K562 (cell line): ENCODE measurements around the gene WDR54. TPM values are rescaled to one million over a fixed set of nuclear protein-coding genes. Genes with fewer than 3 reads are reported as not detected.
"Not testable (repeated sequence)": the region's sequence is repeated elsewhere in the genome, so short reads cannot be mapped to it uniquely, and the experiment has no call there.

Experiments
- ATAC-seq: fragments of 200-7000 bp; cut with Tn5 transposase; 3 replicates; pipeline ENCODE4 v1.9.1; 2020; ENCODE audit warnings: moderate library complexity
- BruUV-seq: library from RNA; stranded (reverse); fragments of 400-500 nt; replicated peaks from 2 replicates; lab custom pipeline; 2021; lab: Mats Ljungman, UMichigan
- CTCF ChIA-PET: fragments of 300-600 bp; formaldehyde crosslinking; extraction: SDS; loops from one replicate; lab custom pipeline; 2021; ENCODE audit warnings: low intra/inter-chr PET ratio; lab: Yijun Ruan, JAX
- POLR2A ChIA-PET: fragments of 300-600, 350-650 bp; sonication (Branson Sonifier 250); formaldehyde crosslinking; extraction: SDS; loops from one replicate; lab custom pipeline; 2021; ENCODE audit warnings: antibody characterized with exemption, inconsistent platforms; lab: Yijun Ruan, JAX
- DNase-seq, 4 experiments: peaks; one replicate each; pipeline versions ENCODE4 v3.0.0 to v3.0.0-alpha.2; 2011 to 2018; ENCODE audit warnings: low spot score in 3 of 4, mixed read lengths in 3 of 4; ENCODE audit errors: extremely low read depth in 1 of 4
- FAIRE-seq: peaks from 2 replicates; lab custom pipeline; 2011; peaks lifted over from hg19 to GRCh38; lab: Jason Lieb, UNC
- H2AFZ ChIP-seq: 2 replicates; pipeline ENCODE4 v1.6.0; 2011; ENCODE audit warnings: low read depth, low read length, control low read depth, inconsistent platforms
- H3K27ac ChIP-seq: fragments of 200-600 bp; 3 replicates; pipeline ENCODE4 v1.8.0; 2011; ENCODE audit warnings: low read depth, mild to moderate bottlenecking, control low read depth, inconsistent platforms, low read length, moderate library complexity, mixed read lengths; ENCODE audit errors: extremely low read depth
- H3K27me3 ChIP-seq, 2 experiments: fragments of 300-600 bp in 1 of 2; 2 replicates in 1 of 2; 3 replicates in 1 of 2; pipeline versions ENCODE4 v1.6.0 to v1.8.0; 2011; ENCODE audit warnings: inconsistent platforms in 2 of 2, low read length in 2 of 2, mild to moderate bottlenecking in 1 of 2, mixed read lengths in 1 of 2, moderate library complexity in 1 of 2; ENCODE audit not compliant: control insufficient read depth in 2 of 2, insufficient read depth in 2 of 2
- H3K36me3 ChIP-seq: fragments of 300-600 bp; 3 replicates; pipeline ENCODE4 v1.8.0; 2011; ENCODE audit warnings: mild to moderate bottlenecking, low read length, inconsistent platforms; ENCODE audit not compliant: control insufficient read depth, insufficient read depth
- H3K4me1 ChIP-seq, 2 experiments: fragments of 200-600 bp in 1 of 2; replicated peaks in 1 of 2; 2 replicates in 1 of 2; 3 replicates in 1 of 2; pipeline versions ENCODE4 v1.5.1 to v1.8.0; 2011; ENCODE audit warnings: inconsistent platforms in 2 of 2, low read length in 2 of 2, mild to moderate bottlenecking in 1 of 2, mixed read lengths in 1 of 2, moderate library complexity in 1 of 2; ENCODE audit not compliant: control insufficient read depth in 2 of 2, insufficient read depth in 2 of 2
- H3K4me2 ChIP-seq: 2 replicates; pipeline ENCODE4 v1.6.1; 2011; ENCODE audit warnings: low read length, control low read depth, inconsistent platforms, mixed read lengths; ENCODE audit not compliant: insufficient read depth
- H3K4me3 ChIP-seq: fragments of 200-600 bp; sonication (generic), shearing (Covaris generic); 2 replicates; pipeline ENCODE4 v1.5.1; 2016; ENCODE audit warnings: control low read depth, inconsistent platforms
- H3K79me2 ChIP-seq: fragments of 200-600 bp; 3 replicates; pipeline ENCODE4 v1.8.0; 2011; ENCODE audit warnings: low read length, inconsistent platforms; ENCODE audit not compliant: control insufficient read depth, insufficient read depth
- H3K9ac ChIP-seq, 2 experiments: 2 replicates each; pipeline versions ENCODE4 v1.6.0 to v1.6.1; 2011; ENCODE audit warnings: low read depth in 2 of 2, low read length in 2 of 2, control low read depth in 1 of 2, inconsistent platforms in 1 of 2, mild to moderate bottlenecking in 1 of 2, mixed read lengths in 1 of 2; ENCODE audit not compliant: insufficient read depth in 1 of 2
- H3K9me1 ChIP-seq: one replicate; pipeline ENCODE4 v1.6.0; 2011; ENCODE audit warnings: inconsistent platforms, mild to moderate bottlenecking, low read length, moderate library complexity; ENCODE audit not compliant: control insufficient read depth, insufficient read depth
- H3K9me3 ChIP-seq: replicated peaks from 2 replicates; pipeline ENCODE4 v1.5.1; 2011; ENCODE audit warnings: low read depth, low read length, inconsistent platforms; ENCODE audit not compliant: control insufficient read depth, insufficient read depth
- H4K20me1 ChIP-seq: replicated peaks from 2 replicates; pipeline ENCODE4 v1.6.1; 2011; ENCODE audit warnings: low read length, inconsistent platforms, mixed read lengths; ENCODE audit not compliant: control insufficient read depth, insufficient read depth
- FOXP4 ChIP-seq: sonication (generic); formaldehyde crosslinking; IDR thresholded peaks from 2 replicates; pipeline ENCODE4 v1.8.0; 2022; ENCODE audit warnings: mild to moderate bottlenecking, missing genetic modification reagents, borderline replicate concordance
- NFRKB ChIP-seq: fragments of 450-650 bp; IDR thresholded peaks from 2 replicates; pipeline ENCODE4 v1.6.1; 2016; ENCODE audit warnings: low read depth
- TCF7L2 ChIP-seq: fragments of 150-350 bp; IDR thresholded peaks from 2 replicates; pipeline ENCODE4 v1.6.1; 2016; ENCODE audit warnings: low read depth, mild to moderate bottlenecking, low read length, moderate library complexity
- ZC3H4 ChIP-seq: sonication (generic); formaldehyde crosslinking; IDR thresholded peaks from 2 replicates; pipeline ENCODE4 v1.9.0; 2021; ENCODE audit warnings: missing genetic modification reagents, borderline replicate concordance
- ZFP30 ChIP-seq: fragments of 250-450 bp; sonication (Bioruptor Pico); IDR thresholded peaks from 2 replicates; pipeline ENCODE4 v1.8.0; 2022; ENCODE audit warnings: moderate library complexity, mild to moderate bottlenecking, inconsistent platforms, borderline replicate concordance
- WGBS: fragments of 100-300 bp; shearing (Covaris generic); methylation state at CpG from one replicate; pipeline ENCODE4 v1.1.6; 2016; ENCODE audit warnings: low coverage, mixed read lengths; ENCODE audit not compliant: insufficient coverage; ENCODE audit errors: missing lambda C conversion rate; 5-methylcytosine and 5-hydroxymethylcytosine counted together
- in situ Hi-C: fragments of 300-500 bp; cut with MboI; formaldehyde crosslinking; loops from 4 replicates; pipeline ENCODE4 v1.15.0; 2018; ENCODE audit warnings: inconsistent platforms, mixed read lengths
- intact Hi-C: fragments of 100-400 bp; cut with micrococcal nuclease; formaldehyde crosslinking; loops from 2 replicates; pipeline ENCODE4 v1.14.2; 2022
- polyA plus RNA-seq, 8 experiments: library from polyadenylated mRNA; depleted of rRNA in 4 of 8; stranded (reverse) in 5 of 8; unstranded in 3 of 8; fragments of >200 nt; fragmentation: Nextera tagmentation in 2 of 8; fragmentation: Illumina TruSeq in 1 of 8; extraction: Ambion mirVana in 2 of 8; extraction: Trizol in 1 of 8; gene quantifications; 2 replicates each; pipeline versions ENCODE4 v1.2.1 to v1.2.3, GENCODE V29; 2011 to 2014; ENCODE audit warnings: inconsistent platforms in 1 of 8, missing spikeins in 1 of 8
- total RNA-seq, 7 experiments: library from RNA; depleted of rRNA in 6 of 7; stranded (reverse); fragments of >200 nt in 6 of 7; fragmentation: Illumina TruSeq in 2 of 7; extraction: Trizol in 2 of 7; gene quantifications; 2 replicates each; pipeline versions ENCODE4 v1.2.1 to v1.2.3, GENCODE V29; 2011 to 2021; ENCODE audit warnings: low replicate concordance in 1 of 7
- TF ChIP-seq, protein P1 (sequence below), 3 experiments: fragments of 200-800 bp in 1 of 3; sonication (Bioruptor generic) in 1 of 3; sonication (generic) in 1 of 3; formaldehyde crosslinking in 1 of 3; IDR thresholded peaks; 2 replicates each; pipeline versions ENCODE4 v1.6.1 to v1.8.0; 2016 to 2022; ENCODE audit warnings: mild to moderate bottlenecking in 2 of 3, missing compliant biosample characterization in 2 of 3, missing genetic modification characterization in 2 of 3, missing genetic modification reagents in 1 of 3

The WDR54 gene
- total and polyA plus RNA-seq, 9 of the 15 experiments (the other 6 are each of a cell fraction or from before 2014, with no cell fraction given), result 5.2 to 15.2 (median 7.4) TPM

GRCh38 chr2:74420443-74421103 lies 957 bp upstream of the WDR54 start:
- in situ Hi-C loops, result not testable (repeated sequence)

GRCh38 chr2:74423231-74424095 lies 1.9 kb downstream of the WDR54 start:
- intact Hi-C loops (loop anchor here (5.0 kb wide), 1 partner anchor 164 kb away; no protein-coding TSS in a partner anchor), in situ Hi-C loops (no loop called here)
- no peak for DNase-seq
- H4K20me1 ChIP-seq, result no peaks in the 10 kb centered on the region
- peaks cover 5 to 23% of the 10 kb centered on the region in 2 experiments; a peak in 3 of 5 replicates for H3K4me1 ChIP-seq
- ATAC-seq, result no peak
- no peak overlapping the region for H3K4me2 ChIP-seq
- ChIA-PET POLR2A (interaction anchor here (0.7 kb wide), 2 partner anchors 8 to 151 kb away, joined by 3 read pairs; no protein-coding TSS in a partner anchor), CTCF (no interaction called here)
- no peaks in the 10 kb centered on the region for H3K36me3 ChIP-seq
- no peak overlapping the region for H3K27ac ChIP-seq
- no TSS peak for BruUV-seq
- H3K4me3 ChIP-seq, result no peak overlapping the region
- 9% methylated on average over 9 of the region's 9 CpGs for WGBS
- no peak overlapping the region for H2AFZ ChIP-seq
- H3K79me2 ChIP-seq, result no peaks in the 10 kb centered on the region
- H3K9me3 ChIP-seq, result no peaks in the 10 kb centered on the region
- peaks cover 2 to 8% of the 10 kb centered on the region in 2 experiments; a peak in 3 of 5 replicates for H3K27me3 ChIP-seq
- no peak for FAIRE-seq
- no peak overlapping the region for H3K9ac ChIP-seq
- no peaks in the 10 kb centered on the region for H3K9me1 ChIP-seq
- TF ChIP-seq FOXP4 (CRISPR knock-in tag) (no peak), ZFP30 (CRISPR knock-in tag) (no peak), TCF7L2 (no peak), NFRKB (no peak), ZC3H4 (CRISPR knock-in tag) (no peak)
- TF ChIP-seq, protein P1, sequence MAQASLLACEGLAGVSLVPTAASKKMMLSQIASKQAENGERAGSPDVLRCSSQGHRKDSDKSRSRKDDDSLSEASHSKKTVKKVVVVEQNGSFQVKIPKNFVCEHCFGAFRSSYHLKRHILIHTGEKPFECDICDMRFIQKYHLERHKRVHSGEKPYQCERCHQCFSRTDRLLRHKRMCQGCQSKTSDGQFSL (CRISPR knock-in tag; IDR thresholded peaks at IDR 0.05), result no peak
- TF ChIP-seq, protein P1 (tag; IDR thresholded peaks at IDR 0.05), result no peak

More at GRCh38 chr2:74420443-74421103, 957 bp upstream of the WDR54 start:
- H3K27ac ChIP-seq, H3K4me2 ChIP-seq, DNase-seq, H3K9me3 ChIP-seq, ATAC-seq, H3K36me3 ChIP-seq, H3K9me1 ChIP-seq, H3K79me2 ChIP-seq, H3K4me3 ChIP-seq, FAIRE-seq, H4K20me1 ChIP-seq, H3K9ac ChIP-seq, BruUV-seq: not testable (repeated sequence)
- Histone ChIP-seq H2AFZ (peak overlapping the region; percentile 98), H3K27me3 (peaks cover 4 to 18% of the 10 kb centered on the region in 2 experiments; a peak in 4 of 5 replicates), H3K4me1 (peaks cover 5 to 26% of the 10 kb centered on the region in 2 experiments; a peak in 4 of 5 replicates)
- ChIA-PET CTCF (interaction anchor here (0.6 kb wide), 1 partner anchor 143 kb away, joined by 3 read pairs; no protein-coding TSS in a partner anchor), POLR2A (interaction anchor here (0.6 to 1.6 kb wide), 3 partner anchors 27 to 52 kb away, joined by 3 to 4 read pairs (median 3); partner anchors contain the start of gene MRPL53)
- intact Hi-C loops, result loop anchor here (5.0 kb wide), 1 partner anchor 167 kb away; no protein-coding TSS in a partner anchor
- 30% methylated on average over 12 of the region's 19 CpGs for WGBS
